Endothelial cell of umbilical vein (primary cell): ENCODE measurements around the gene DSG3. TPM values are rescaled to one million over a fixed set of nuclear protein-coding genes. Genes with fewer than 3 reads are reported as not detected.

Experiments
- BruUV-seq: library from RNA; stranded (reverse); fragments of 400-500 nt; replicated peaks from 2 replicates; lab custom pipeline; 2021; lab: Mats Ljungman, UMichigan
- CTCF ChIA-PET: fragments of 300-600, 350-600 bp; sonication (Branson Sonifier 250); formaldehyde crosslinking; loops from one replicate; lab custom pipeline; 2021; ENCODE audit warnings: antibody characterized with exemption, inconsistent platforms; lab: Charles Lee
- POLR2A ChIA-PET: fragments of 300-600, 350-600 bp; sonication (Branson Sonifier 250); formaldehyde crosslinking; loops from one replicate; lab custom pipeline; 2021; ENCODE audit warnings: antibody characterized with exemption, inconsistent platforms; lab: Charles Lee
- DNase-seq: peaks from one replicate; pipeline ENCODE4 v3.0.0-alpha.2; 2011; ENCODE audit warnings: low read depth, low spot score
- FAIRE-seq: peaks from 2 replicates; lab custom pipeline; 2011; peaks lifted over from hg19 to GRCh38; lab: Jason Lieb, UNC
- H2AFZ ChIP-seq: 2 replicates; pipeline ENCODE4 v1.6.0; 2012; ENCODE audit warnings: low read depth, low read length, control low read depth, inconsistent platforms
- H3K27ac ChIP-seq: 2 replicates; pipeline ENCODE4 v1.5.1; 2011; ENCODE audit warnings: low read depth, mild to moderate bottlenecking, control low read depth, low read length, moderate library complexity; ENCODE audit not compliant: insufficient read depth
- H3K27me3 ChIP-seq, 2 experiments: 2 replicates each; pipeline versions ENCODE4 v1.6.0 to v1.6.1; 2011; ENCODE audit warnings: low read length in 2 of 2, mixed read lengths in 1 of 2; ENCODE audit not compliant: control insufficient read depth in 2 of 2, insufficient read depth in 2 of 2
- H3K36me3 ChIP-seq, 2 experiments: 2 replicates in 1 of 2; 3 replicates in 1 of 2; pipeline ENCODE4 v1.5.1; 2011; ENCODE audit warnings: low read length in 2 of 2, mild to moderate bottlenecking in 1 of 2, moderate library complexity in 1 of 2; ENCODE audit not compliant: control insufficient read depth in 2 of 2, insufficient read depth in 2 of 2; ENCODE audit errors: extremely low read depth in 1 of 2
- H3K4me1 ChIP-seq: 3 replicates; pipeline ENCODE4 v1.5.1; 2011; ENCODE audit warnings: mild to moderate bottlenecking, low read length; ENCODE audit not compliant: control insufficient read depth, insufficient read depth; ENCODE audit errors: extremely low read depth
- H3K4me2 ChIP-seq: 2 replicates; pipeline ENCODE4 v1.6.1; 2011; ENCODE audit warnings: low read length, control low read depth, mixed read lengths; ENCODE audit not compliant: insufficient read depth
- H3K4me3 ChIP-seq, 3 experiments: fragments of 200-600 bp in 1 of 3; sonication (generic), shearing (Covaris generic) in 1 of 3; replicated peaks in 1 of 3; 2 replicates each; pipeline ENCODE4 v1.5.1; 2011 to 2016; ENCODE audit warnings: control low read depth in 3 of 3, low read length in 3 of 3, mild to moderate bottlenecking in 2 of 3, inconsistent platforms in 1 of 3, low read depth in 1 of 3, moderate library complexity in 1 of 3; ENCODE audit not compliant: insufficient read depth in 1 of 3
- H3K79me2 ChIP-seq: 2 replicates; pipeline ENCODE4 v1.6.0; 2012; ENCODE audit warnings: low read length, inconsistent platforms; ENCODE audit not compliant: control insufficient read depth, insufficient read depth
- H3K9ac ChIP-seq: replicated peaks from 2 replicates; pipeline ENCODE3; 2011; ENCODE audit warnings: low read length, control low read depth; ENCODE audit not compliant: insufficient read depth; ENCODE audit errors: extremely low read depth
- H3K9me1 ChIP-seq: replicated peaks from 3 replicates; pipeline ENCODE4 v1.6.0; 2011; ENCODE audit warnings: mild to moderate bottlenecking, low read length; ENCODE audit not compliant: control insufficient read depth, insufficient read depth; ENCODE audit errors: extremely low read depth
- H3K9me3 ChIP-seq: replicated peaks from 2 replicates; pipeline ENCODE4 v1.5.1; 2012; ENCODE audit warnings: low read length, inconsistent platforms; ENCODE audit not compliant: control insufficient read depth, insufficient read depth
- H4K20me1 ChIP-seq: replicated peaks from 2 replicates; pipeline ENCODE3; 2011; ENCODE audit warnings: mild to moderate bottlenecking, low read length; ENCODE audit not compliant: control insufficient read depth, insufficient read depth; ENCODE audit errors: extremely low read depth
- JUN ChIP-seq: IDR thresholded peaks from 2 replicates; pipeline ENCODE4 v1.6.1; 2011; ENCODE audit warnings: borderline replicate concordance, low read depth; ENCODE audit not compliant: insufficient read length, insufficient read depth
- POLR2AphosphoS5 ChIP-seq: IDR thresholded peaks from 2 replicates; pipeline ENCODE4 v1.6.1; 2012; ENCODE audit warnings: low read depth, mild to moderate bottlenecking, control low read depth, low read length, moderate library complexity; ENCODE audit not compliant: insufficient read depth
- dilution Hi-C: fragments of 300-500 bp; cut with MboI; formaldehyde crosslinking; loops from one replicate; pipeline ENCODE4 v1.15.0; 2019; ENCODE audit warnings: low sequenced_read_pairs; ENCODE audit not compliant: extremely low pct_ligation_motif_present
- intact Hi-C: fragments of 100-400 bp; cut with micrococcal nuclease; formaldehyde crosslinking; loops from one replicate; pipeline ENCODE4 v1.10.0; 2022
- polyA plus RNA-seq, 4 experiments: library from polyadenylated mRNA; depleted of rRNA in 3 of 4; stranded (reverse) in 3 of 4; unstranded in 1 of 4; fragments of >200 nt; gene quantifications; 2 replicates each; pipeline versions ENCODE4 v1.2.1 to v1.2.3, GENCODE V29; 2011 to 2012; ENCODE audit warnings: missing spikeins in 1 of 4
- total RNA-seq: library from RNA; stranded (reverse); gene quantifications from 2 replicates; pipeline ENCODE4 v1.2.3, GENCODE V29; 2021
- TF ChIP-seq, protein P1 (sequence below), 2 donors: IDR thresholded peaks; 1 replicate in 1 of 2; 2 replicates in 1 of 2; pipeline ENCODE4 v1.5.1; 2011; ENCODE audit warnings: low read length in 2 of 2, mild to moderate bottlenecking in 2 of 2, moderate library complexity in 2 of 2, control low read depth in 1 of 2, inconsistent platforms in 1 of 2, low read depth in 1 of 2; ENCODE audit not compliant: insufficient read depth in 1 of 2; ENCODE audit errors: extremely low read depth in 1 of 2
- TF ChIP-seq, protein P2 (sequence below): IDR thresholded peaks from 2 replicates; pipeline ENCODE4 v1.6.1; 2011; ENCODE audit not compliant: insufficient read depth, insufficient read length

DSG3 gene
- total and polyA plus RNA-seq, 2 donors (not counting 3 experiments of a cell fraction or from before 2014, with no cell fraction given): 0.07 TPM; not detected in 1

DNA sequence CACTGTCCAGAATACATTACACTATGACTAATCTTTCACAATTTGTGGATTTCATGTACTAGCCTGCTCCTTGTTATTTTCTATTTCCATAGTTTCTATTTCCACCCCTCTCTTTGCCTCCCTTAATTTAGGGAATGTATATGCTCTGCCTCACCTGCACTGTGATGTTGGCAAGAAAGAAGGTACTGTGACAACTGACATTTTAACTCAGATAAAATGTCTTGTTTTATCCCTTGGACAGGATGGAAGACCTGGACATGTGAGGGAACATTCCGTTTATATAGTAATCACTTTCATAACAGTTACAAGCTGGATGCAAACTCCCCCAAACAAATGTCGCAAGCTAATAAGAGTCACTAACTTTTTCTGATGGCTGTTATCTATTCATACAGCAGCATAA, 21.5 kb upstream of the DSG3 start:
- ChIA-PET CTCF (no interaction called here), POLR2A (no interaction called here)
- dilution Hi-C loops (no loop called here), intact Hi-C loops (no loop called here)
- no peaks in the 10 kb centered on the region for H3K9me1 ChIP-seq
- peaks cover 2% of the 10 kb centered on the region for H4K20me1 ChIP-seq
- DNase-seq (no peak), FAIRE-seq (no peak)
- no peak overlapping the region for H3K27ac ChIP-seq
- no peaks in the 10 kb centered on the region for H3K4me1 ChIP-seq
- no peaks in the 10 kb centered on the region for H3K27me3 ChIP-seq
- H3K4me2 ChIP-seq: no peak overlapping the region
- H3K9ac ChIP-seq: no peak overlapping the region
- no peaks in the 10 kb centered on the region for H3K79me2 ChIP-seq
- no peak overlapping the region for H2AFZ ChIP-seq
- H3K9me3 ChIP-seq: no peaks in the 10 kb centered on the region
- BruUV-seq: no TSS peak
- H3K4me3 ChIP-seq: no peak overlapping the region
- TF ChIP-seq, protein P1, sequence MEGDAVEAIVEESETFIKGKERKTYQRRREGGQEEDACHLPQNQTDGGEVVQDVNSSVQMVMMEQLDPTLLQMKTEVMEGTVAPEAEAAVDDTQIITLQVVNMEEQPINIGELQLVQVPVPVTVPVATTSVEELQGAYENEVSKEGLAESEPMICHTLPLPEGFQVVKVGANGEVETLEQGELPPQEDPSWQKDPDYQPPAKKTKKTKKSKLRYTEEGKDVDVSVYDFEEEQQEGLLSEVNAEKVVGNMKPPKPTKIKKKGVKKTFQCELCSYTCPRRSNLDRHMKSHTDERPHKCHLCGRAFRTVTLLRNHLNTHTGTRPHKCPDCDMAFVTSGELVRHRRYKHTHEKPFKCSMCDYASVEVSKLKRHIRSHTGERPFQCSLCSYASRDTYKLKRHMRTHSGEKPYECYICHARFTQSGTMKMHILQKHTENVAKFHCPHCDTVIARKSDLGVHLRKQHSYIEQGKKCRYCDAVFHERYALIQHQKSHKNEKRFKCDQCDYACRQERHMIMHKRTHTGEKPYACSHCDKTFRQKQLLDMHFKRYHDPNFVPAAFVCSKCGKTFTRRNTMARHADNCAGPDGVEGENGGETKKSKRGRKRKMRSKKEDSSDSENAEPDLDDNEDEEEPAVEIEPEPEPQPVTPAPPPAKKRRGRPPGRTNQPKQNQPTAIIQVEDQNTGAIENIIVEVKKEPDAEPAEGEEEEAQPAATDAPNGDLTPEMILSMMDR (IDR thresholded peaks at IDR 0.05; ENCODE audit: extremely low read depth in 1 of 2, insufficient read depth in 1 of 2, low read depth in 1 of 2, low read length in 2 of 2): no peak
- H3K36me3 ChIP-seq: no peaks in the 10 kb centered on the region

DNA sequence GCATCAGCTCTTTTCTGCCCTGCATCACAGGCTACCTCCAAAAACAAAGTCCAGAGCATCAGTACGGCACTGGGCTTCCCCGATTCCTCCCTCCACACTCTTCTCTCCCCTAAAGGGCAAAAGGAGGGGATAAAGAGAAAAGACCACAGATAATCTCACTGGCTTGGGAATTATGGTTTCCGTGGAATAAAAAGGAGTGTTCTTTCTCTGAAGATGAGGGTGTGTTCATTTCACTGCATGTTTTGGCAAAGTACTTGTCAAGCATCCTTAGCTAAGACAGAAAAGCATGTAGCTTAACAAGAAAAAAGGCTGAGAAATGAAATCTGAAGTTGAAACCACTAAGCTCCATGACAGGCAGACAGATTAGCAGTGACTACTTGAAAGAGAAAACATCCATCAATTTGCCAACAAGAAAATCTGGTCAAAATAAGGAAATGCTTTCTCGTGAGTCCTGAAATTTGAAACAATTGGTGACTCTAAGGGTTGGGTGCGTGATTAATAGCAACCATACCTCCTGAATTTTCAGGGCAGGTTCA, 20.6 kb upstream of the DSG3 start:
- Histone ChIP-seq H3K4me3 (no peak overlapping the region), H3K9me3 (no peaks in the 10 kb centered on the region), H3K36me3 (no peaks in the 10 kb centered on the region), H4K20me1 (peaks cover 2% of the 10 kb centered on the region), H3K27ac (no peak overlapping the region), H3K4me1 (no peaks in the 10 kb centered on the region), H3K9ac (no peak overlapping the region), H3K4me2 (no peak overlapping the region), H3K79me2 (no peaks in the 10 kb centered on the region), H3K27me3 (no peaks in the 10 kb centered on the region), H3K9me1 (no peaks in the 10 kb centered on the region), H2AFZ (no peak overlapping the region)
- ChIA-PET CTCF (no interaction called here), POLR2A (no interaction called here)
- dilution Hi-C loops (no loop called here), intact Hi-C loops (no loop called here)
- DNase-seq: no peak
- TF ChIP-seq POLR2AphosphoS5 (no peak), JUN (no peak)
- TF ChIP-seq, protein P2, sequence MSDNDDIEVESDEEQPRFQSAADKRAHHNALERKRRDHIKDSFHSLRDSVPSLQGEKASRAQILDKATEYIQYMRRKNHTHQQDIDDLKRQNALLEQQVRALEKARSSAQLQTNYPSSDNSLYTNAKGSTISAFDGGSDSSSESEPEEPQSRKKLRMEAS: no peak
- FAIRE-seq: no peak
- BruUV-seq: no TSS peak
